HG02610 (cell line): Measurements from ENCODE around the gene RNU1-1.
"Not testable (repeated sequence)": the region's sequence is repeated elsewhere in the genome, so short reads cannot be mapped to it uniquely, and the experiment has no call there.

Experiments used
- ATAC-seq: cut with Tn5 transposase; IDR thresholded peaks from one replicate; pipeline ENCODE4 v1.9.1; 2021; ENCODE audit warnings: mild to moderate bottlenecking, moderate library complexity; ENCODE audit not compliant: unreplicated experiment

Gene RNU1-1

GRCh38 chr1:16498047-16498446, 16.0 kb downstream of the RNU1-1 start:
- not testable (repeated sequence) for ATAC-seq

DNA sequence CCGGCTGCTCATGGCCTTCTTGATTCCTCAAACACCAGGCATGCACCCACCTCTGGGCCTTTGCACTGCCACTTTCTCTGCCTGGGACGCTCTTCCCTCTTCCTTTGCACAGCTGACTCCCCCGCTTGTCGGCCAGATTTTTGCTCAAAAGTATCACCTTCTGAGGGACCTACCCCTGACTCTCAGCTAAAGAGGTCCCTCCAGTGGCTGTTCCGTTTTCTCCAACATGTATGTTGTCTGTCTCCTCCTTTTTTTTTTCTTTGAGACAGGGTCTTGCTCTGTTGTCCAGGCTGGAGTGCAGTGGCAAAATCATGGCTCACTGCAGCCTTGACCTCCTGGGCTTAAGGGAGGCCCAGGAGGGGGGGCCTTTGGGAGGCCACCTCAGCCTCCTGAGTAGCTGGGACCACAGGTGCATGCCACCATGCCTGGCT, 16.6 kb downstream of the RNU1-1 start:
- not testable (repeated sequence) for ATAC-seq

GRCh38 chr1:16493731-16494130, 20.4 kb downstream of the RNU1-1 start:
- ATAC-seq: not testable (repeated sequence)

GRCh38 chr1:16492937-16493336, 21.1 kb downstream of the RNU1-1 start:
- ATAC-seq: not testable (repeated sequence)

DNA sequence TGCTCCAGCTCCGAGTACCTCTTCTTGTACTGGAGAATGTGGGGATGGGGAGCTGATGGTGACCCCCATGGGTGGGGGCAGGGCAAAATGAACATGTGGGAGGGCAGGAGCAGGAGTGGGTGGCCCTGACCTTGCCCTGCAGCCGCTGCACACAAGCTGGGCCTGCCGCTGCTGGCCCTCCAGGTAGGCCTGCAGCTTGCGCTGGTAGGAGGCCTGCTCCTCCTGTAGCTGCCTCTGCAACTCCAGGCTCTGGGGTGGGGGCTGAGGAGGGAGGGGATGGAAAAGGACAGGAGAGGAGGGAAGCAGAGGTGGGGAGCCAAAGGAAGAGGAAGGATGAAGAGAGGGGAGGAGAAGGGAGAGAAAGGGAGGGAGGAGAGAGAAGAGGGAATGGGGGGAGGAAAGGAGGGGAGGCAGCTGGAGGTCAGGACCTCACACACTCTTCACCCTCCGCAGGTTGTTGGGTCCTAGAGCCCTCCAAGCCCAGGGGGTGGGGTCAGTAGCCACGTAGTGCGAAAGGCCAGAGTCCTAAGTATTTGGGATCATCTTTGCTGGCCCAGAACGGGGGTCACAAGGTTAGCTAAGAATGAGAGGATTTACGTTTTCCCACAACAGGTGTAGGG, 22.9 kb downstream of the RNU1-1 start:
- ATAC-seq: no peak

DNA sequence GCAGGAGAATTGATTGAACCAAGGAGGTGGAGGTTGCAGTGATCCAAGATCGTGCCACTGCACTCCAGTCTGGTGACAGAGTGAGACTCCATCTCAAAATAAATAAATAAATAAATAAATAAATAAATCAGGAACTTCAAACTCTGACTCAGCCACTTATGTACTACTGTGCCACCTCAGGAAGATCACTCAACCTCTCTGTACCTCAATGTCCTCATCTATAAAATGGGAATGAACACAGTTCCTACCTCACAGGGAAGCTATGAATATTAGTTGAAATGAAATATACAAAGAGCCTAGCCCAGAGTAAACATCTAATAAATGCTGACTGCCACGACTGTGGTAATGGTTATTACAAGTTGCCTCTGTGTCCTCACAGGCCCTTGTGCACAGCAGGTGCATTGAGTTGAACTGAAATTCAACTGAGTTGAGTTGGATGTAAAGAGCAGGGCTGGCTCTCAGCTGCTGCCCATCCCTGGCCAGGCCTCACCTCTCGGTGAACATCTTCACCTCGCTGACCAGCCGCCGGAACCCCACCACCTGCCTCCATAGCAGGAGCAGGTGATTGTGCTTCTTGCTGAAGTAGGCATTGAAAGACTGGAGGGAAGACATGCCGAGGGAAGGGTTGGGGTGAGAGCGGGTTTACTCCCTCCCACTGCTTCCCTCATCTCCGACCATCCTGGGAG, 24.7 kb downstream of the RNU1-1 start:
- not testable (repeated sequence) for ATAC-seq

GRCh38 chr1:16487011-16487410, 27.1 kb downstream of the RNU1-1 start:
- ATAC-seq: not testable (repeated sequence)

DNA sequence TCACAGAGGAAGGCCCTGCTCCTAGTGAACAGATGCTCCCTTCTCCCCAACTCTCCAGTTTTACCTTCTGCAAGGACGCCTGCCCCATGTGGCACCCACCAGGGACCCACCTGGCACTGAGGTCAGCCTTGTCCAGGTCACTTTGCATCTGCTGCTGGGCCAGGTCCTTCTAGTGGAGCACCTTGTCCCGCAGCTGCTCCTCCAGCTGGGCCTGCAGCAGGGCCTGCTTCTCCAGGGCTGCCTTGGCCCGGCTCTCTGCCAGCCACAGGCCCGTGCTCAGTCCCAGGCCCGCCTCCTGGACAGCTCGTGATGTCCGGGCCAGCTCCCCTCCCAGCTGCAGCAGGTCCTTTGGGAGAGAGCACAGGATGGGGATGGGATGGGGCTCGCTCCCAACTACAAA, 27.8 kb downstream of the RNU1-1 start:
- not testable (repeated sequence) for ATAC-seq

- ATAC-seq: no peak
Measured at GRCh38 chr1:16484931-16485330, 29.2 kb downstream of the RNU1-1 start.

DNA sequence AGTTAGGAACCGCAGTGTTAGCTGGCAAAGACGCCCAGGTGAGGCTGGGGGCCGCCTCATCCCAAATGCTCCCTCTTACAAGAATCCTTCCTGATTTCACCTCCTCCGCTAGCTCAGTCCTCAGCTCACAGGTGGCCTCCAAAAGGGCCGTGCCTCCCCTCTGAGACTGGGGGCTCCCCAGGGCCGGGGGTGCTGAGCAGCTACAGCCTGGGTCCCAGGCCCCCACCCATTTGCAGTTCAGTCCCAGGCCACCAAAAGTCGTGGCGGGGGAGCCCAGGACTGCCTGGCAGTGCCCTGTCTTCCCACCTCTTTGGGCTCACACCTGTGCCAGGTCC, 29.6 kb downstream of the RNU1-1 start:
- no peak for ATAC-seq

GRCh38 chr1:16483639-16484500, 30.2 kb downstream of the RNU1-1 start:
- not testable (repeated sequence) for ATAC-seq

DNA sequence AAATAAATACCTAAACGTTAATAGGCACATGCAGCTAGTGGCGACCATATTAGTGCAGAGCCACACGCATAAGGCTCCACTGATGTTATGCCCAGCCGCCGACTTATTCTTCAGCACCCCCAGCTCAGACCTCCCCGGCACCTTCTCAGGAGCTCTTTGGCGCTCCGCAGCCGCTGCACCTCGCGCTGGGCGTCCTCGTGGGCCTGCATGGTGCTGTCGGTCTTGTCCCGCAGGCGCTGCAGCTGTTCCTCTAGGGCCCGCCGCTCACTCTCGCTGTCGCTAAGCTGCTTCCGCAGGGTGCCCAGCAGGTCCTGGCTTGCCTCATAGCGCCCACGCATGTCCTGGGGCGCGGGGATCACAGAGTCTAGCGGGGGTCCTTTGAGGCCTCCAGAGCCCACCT, 30.9 kb downstream of the RNU1-1 start:
- not testable (repeated sequence) for ATAC-seq

DNA sequence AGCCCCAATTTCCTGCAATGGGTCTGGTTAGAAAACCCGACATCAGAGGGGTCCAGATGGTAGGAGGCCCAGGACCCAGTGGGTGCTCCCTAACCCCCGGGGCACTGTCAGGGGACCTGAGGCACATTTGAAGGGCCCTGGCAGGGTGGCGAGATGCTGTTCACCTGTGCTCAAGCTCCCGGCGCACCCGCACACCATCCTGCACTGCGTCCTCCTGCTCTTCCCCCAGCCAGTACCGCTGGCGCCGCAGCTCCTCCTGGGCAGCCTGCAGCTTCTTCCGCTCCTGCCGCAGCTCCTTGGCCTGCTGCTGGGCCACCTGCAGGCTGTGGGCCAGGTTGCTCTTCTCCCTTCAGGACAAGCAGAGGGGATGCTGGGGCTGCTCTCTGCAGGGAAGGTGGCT, 36.0 kb downstream of the RNU1-1 start:
- no peak for ATAC-seq

GRCh38 chr1:16475771-16476770, 38.0 kb downstream of the RNU1-1 start:
- ATAC-seq: not testable (repeated sequence)

DNA sequence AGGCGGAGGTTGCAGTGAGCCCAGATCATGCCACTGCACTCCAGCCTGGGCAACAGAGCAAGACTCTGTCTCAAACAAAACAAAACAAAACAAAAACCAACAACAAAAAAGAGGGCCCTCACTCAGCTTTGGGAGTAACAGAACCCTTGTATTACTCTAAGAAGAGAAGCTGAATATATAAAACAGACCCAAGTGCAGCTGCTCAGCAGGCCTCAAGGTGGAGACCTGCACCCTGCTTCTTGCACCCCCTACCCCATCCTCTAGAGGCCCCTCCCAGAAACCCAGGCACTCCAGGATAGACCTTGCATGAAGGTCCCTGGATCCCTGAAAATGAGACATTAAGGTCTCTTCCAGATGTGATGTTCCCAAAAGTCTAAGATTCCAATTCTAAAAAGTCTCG, 39.2 kb downstream of the RNU1-1 start:
- ATAC-seq: not testable (repeated sequence)

GRCh38 chr1:16474166-16474800, 39.8 kb downstream of the RNU1-1 start:
- ATAC-seq: no peak

DNA sequence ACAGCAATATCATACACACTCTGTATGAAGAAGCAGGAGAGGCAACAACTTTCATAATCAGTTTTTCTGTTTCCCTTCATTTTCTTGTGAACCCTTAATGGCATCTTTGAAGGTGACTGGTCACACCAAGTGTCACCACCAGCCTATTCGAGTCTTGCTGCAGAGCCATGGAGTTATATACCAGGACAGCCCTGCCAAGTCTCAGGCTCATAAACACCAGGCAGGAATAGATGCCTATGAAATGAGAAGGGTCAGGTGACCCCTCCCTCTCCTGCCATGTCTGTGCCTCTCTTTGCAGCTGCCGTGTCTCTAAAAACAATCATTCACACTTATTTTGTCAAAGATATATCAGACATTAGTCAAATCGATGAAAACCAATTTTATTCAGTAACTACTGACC, 45.5 kb downstream of the RNU1-1 start:
- ATAC-seq: no peak

- ATAC-seq: no peak
Measured at GRCh38 chr1:16464917-16465625, 49.0 kb downstream of the RNU1-1 start.
